Suprapubic skin (tissue), 3 donors: ENCODE results near the gene TREH.

ENCODE experiments used
- CTCF ChIP-seq, 2 donors: fragments of 200-600 bp in 1 of 2; fragments of 450-650 bp in 1 of 2; sonication (generic) in 1 of 2; IDR thresholded peaks; one replicate each; pipeline ENCODE4 v1.5.1; 2016 to 2019; ENCODE audit warnings: antibody characterized with exemption in 2 of 2, mild to moderate bottlenecking in 1 of 2, moderate library complexity in 1 of 2
- POLR2AphosphoS5 ChIP-seq, 3 donors: sonication (generic); formaldehyde crosslinking; IDR thresholded peaks; one replicate each; pipeline ENCODE4 v1.6.1; 2017; ENCODE audit warnings: antibody characterized with exemption in 3 of 3

- TF ChIP-seq POLR2AphosphoS5 (IDR thresholded peaks at IDR 0.05) = no peak
- TF ChIP-seq CTCF (IDR thresholded peaks at IDR 0.05) = no peak
Observed at GRCh38 chr11:118643995-118644345, 35.5 kb downstream of the TREH start.
